Body of pancreas (tissue), 4 donors: Measurements from ENCODE around the gene BRCC3.

Experiments used
- CTCF ChIP-seq, 7 experiments: fragments of 450-650 bp in 4 of 7; fragments of 200-600 bp in 3 of 7; sonication (generic) in 3 of 7; IDR thresholded peaks; one replicate each; pipeline ENCODE4 v1.5.1; 2016 to 2019; ENCODE audit warnings: antibody characterized with exemption in 7 of 7
- POLR2A ChIP-seq, 3 donors: fragments of 450-650 bp; IDR thresholded peaks; one replicate each; pipeline ENCODE4 v1.6.1; 2016; ENCODE audit warnings: antibody characterized with exemption in 3 of 3, mild to moderate bottlenecking in 2 of 3

GRCh38 chrX:155056877-155057792 lies 14.2 kb upstream of the BRCC3 start:
- TF ChIP-seq CTCF (IDR thresholded peaks at IDR 0.05) (peak; percentile 49 to 84 (median 77)), POLR2A (IDR thresholded peaks at IDR 0.05) (no peak)
